NB4 (cell line): ENCODE results near the gene HYAL3.
A peak's percentile ranks its signal among the peaks of the same experiment; 100 is the strongest.

Source experiments
- DNase-seq: peaks from one replicate; pipeline ENCODE4 v3.0.0; 2010; ENCODE audit warnings: low read depth
- H3K4me3 ChIP-seq: one replicate; pipeline ENCODE4 v1.5.1; 2011; ENCODE audit warnings: mild to moderate bottlenecking, low read depth, low read length, moderate library complexity
- MYC ChIP-seq: IDR thresholded peaks from 2 replicates; pipeline ENCODE4 v1.6.1; 2011; ENCODE audit warnings: low read depth, low read length
- POLR2A ChIP-seq: IDR thresholded peaks from 2 replicates; pipeline ENCODE4 v1.6.1; 2011; ENCODE audit warnings: mild to moderate bottlenecking; ENCODE audit not compliant: insufficient read length; ENCODE audit errors: extremely low read depth
- TF ChIP-seq, protein P1 (sequence below): IDR thresholded peaks from 2 replicates; pipeline ENCODE4 v1.6.1; 2011; ENCODE audit warnings: low read depth, low read length
- TF ChIP-seq, protein P2 (sequence below): IDR thresholded peaks from one replicate; pipeline ENCODE4 v1.5.1; 2012; ENCODE audit warnings: low read depth, low read length

The HYAL3 gene

DNA sequence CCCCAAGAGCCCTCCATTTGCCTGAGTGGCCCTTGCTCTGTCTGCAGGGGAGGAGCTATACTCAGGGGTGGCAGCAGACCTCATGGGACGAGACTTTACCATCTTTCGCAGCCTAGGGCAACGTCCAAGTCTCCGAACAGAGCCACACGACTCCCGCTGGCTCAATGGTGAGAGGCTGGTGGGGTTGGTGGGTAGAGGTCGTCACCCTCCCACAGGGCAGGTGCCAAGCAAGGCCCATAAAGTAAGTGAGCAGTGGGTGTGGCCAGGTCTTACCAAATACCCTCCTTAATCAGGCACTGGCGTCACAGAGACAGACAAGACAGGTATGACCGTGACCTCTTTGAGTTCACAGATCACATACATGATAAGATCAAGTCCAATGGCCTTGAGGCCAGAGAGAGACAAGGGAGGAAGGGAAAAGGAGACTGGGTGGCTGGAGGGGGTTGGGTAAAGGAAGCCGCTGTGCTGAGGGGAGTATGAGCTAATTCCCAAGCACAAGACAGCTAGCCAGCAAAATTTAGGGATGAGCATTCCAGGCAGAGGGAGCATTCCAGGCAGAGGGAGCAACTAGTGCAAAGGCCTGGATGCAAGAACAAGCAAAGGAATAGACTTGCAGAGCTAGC is 27.8 kb downstream of the HYAL3 start:
- no peak overlapping the region for H3K4me3 ChIP-seq
- TF ChIP-seq, protein P1, sequence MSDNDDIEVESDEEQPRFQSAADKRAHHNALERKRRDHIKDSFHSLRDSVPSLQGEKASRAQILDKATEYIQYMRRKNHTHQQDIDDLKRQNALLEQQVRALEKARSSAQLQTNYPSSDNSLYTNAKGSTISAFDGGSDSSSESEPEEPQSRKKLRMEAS = no peak
- TF ChIP-seq POLR2A (no peak), MYC (no peak)
- TF ChIP-seq, protein P2, sequence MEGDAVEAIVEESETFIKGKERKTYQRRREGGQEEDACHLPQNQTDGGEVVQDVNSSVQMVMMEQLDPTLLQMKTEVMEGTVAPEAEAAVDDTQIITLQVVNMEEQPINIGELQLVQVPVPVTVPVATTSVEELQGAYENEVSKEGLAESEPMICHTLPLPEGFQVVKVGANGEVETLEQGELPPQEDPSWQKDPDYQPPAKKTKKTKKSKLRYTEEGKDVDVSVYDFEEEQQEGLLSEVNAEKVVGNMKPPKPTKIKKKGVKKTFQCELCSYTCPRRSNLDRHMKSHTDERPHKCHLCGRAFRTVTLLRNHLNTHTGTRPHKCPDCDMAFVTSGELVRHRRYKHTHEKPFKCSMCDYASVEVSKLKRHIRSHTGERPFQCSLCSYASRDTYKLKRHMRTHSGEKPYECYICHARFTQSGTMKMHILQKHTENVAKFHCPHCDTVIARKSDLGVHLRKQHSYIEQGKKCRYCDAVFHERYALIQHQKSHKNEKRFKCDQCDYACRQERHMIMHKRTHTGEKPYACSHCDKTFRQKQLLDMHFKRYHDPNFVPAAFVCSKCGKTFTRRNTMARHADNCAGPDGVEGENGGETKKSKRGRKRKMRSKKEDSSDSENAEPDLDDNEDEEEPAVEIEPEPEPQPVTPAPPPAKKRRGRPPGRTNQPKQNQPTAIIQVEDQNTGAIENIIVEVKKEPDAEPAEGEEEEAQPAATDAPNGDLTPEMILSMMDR = no peak
- no peak for DNase-seq

DNA sequence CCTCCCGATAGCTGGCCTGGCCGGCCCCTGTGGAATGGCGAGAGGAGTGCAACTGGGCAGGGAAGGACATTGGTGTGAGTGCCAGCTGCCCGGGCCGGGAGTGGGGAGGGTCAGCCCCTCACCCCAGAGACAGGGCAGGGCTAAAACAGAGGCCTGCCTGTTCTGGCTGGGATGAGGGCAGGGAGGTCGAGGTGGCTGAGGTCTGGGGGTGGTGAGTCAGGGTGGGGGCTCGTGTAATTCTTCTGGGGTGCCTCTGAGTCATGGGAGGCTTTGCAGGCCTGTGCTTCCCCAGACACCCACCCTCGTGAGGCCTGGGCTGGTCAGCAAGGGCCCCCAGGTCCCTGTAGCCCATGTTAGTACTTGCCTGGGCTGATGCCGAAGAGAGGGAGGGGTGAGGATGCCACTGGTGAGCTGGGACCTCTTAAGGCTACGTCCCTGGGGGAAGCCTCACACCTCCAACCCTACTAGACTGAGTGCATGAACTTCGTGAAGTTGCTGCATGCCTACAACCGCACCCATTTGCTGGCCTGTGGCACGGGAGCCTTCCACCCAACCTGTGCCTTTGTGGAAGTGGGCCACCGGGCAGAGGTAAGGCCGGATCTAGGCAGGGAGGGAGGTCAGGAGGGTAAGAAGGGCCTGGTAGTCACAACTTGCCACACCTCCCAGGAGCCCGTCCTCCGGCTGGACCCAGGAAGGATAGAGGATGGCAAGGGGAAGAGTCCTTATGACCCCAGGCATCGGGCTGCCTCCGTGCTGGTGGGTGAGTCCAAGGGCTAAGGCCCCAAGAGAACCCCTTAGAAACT is 28.6 kb downstream of the HYAL3 start:
- no peak for DNase-seq
- H3K4me3 ChIP-seq = no peak overlapping the region
- TF ChIP-seq, protein P1 = no peak
- TF ChIP-seq POLR2A = no peak
- TF ChIP-seq, protein P2 = no peak

DNA sequence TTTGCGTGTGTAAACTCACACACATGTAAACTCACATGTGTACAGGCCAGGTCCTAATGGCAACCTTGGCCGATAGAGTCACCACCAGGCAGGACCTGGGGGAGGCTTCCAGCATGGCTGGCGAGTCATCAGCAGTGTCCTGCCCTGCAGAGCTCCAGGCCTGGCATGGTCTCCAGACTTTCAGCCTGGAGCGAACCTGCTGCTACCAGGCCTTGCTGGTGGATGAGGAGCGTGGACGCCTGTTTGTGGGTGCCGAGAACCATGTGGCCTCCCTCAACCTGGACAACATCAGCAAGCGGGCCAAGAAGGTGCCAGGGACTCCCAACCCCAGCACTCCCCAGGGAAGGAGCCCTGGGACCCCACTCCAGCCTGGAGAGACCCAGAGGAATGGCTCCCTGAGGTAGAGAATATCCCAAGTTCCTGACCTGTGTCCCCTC is 29.2 kb downstream of the HYAL3 start:
- H3K4me3 ChIP-seq = no peak overlapping the region
- no peak for TF ChIP-seq MYC
- TF ChIP-seq POLR2A = no peak
- TF ChIP-seq, protein P1 = 0 out of 2 replicates have a peak, but pooled peaks have one; percentile 7
- DNase-seq = peak; percentile 32

GRCh38 chr3:50269460-50269859 is 29.7 kb downstream of the HYAL3 start:
- no peak overlapping the region for H3K4me3 ChIP-seq
- no peak for TF ChIP-seq MYC
- TF ChIP-seq, protein P2 = no peak
- TF ChIP-seq POLR2A = no peak
- TF ChIP-seq, protein P1 = no peak
- DNase-seq = no peak

GRCh38 chr3:50268703-50269451 is 30.3 kb downstream of the HYAL3 start, which contains the start of gene SEMA3B:
SEMA3B (plus strand) TSS chr3:50269147; CDS start chr3:50269241, 94 bp downstream.
- no peak for DNase-seq
- no peak for TF ChIP-seq MYC
- H3K4me3 ChIP-seq = no peak within 1 kb of the TSS

- TF ChIP-seq POLR2A = no peak
- TF ChIP-seq, protein P1 = no peak
- TF ChIP-seq, protein P2 = no peak
- no peak for TF ChIP-seq MYC
- H3K4me3 ChIP-seq = no peak overlapping the region
- DNase-seq = no peak
Measured at GRCh38 chr3:50268276-50268675, 30.9 kb downstream of the HYAL3 start.
